Parathyroid adenoma (tissue), 2 donors: ENCODE results near the gene GJD4.

Source experiments
- H2AFZ ChIP-seq: fragments of 300-600 bp; sonication (generic); one replicate; pipeline ENCODE4 v1.7.0; 2017; ENCODE audit warnings: antibody characterized with exemption, mild to moderate bottlenecking
- H3K27ac ChIP-seq: fragments of 300-600 bp; sonication (generic); one replicate; pipeline ENCODE4 v1.7.0; 2017
- H3K27me3 ChIP-seq: fragments of 300-600 bp; sonication (generic); one replicate; pipeline ENCODE4 v1.7.0; 2017; ENCODE audit warnings: low read length; ENCODE audit not compliant: control insufficient read depth, insufficient read depth
- H3K36me3 ChIP-seq: fragments of 300-600 bp; sonication (generic); one replicate; pipeline ENCODE4 v1.7.0; 2017; ENCODE audit warnings: low read length; ENCODE audit not compliant: control insufficient read depth, insufficient read depth
- H3K4me1 ChIP-seq: fragments of 300-600 bp; sonication (generic); one replicate; pipeline ENCODE4 v1.7.0; 2017; ENCODE audit warnings: control low read depth
- H3K4me2 ChIP-seq: fragments of 300-600 bp; sonication (generic); one replicate; pipeline ENCODE4 v1.7.0; 2017; ENCODE audit warnings: low read length
- H3K4me3 ChIP-seq: fragments of 300-600 bp; sonication (generic); one replicate; pipeline ENCODE4 v1.7.0; 2017; ENCODE audit warnings: low read depth, low read length
- H3K79me2 ChIP-seq: fragments of 300-600 bp; sonication (generic); one replicate; pipeline ENCODE4 v1.7.0; 2017; ENCODE audit warnings: control low read depth
- H3K9ac ChIP-seq: fragments of 300-600 bp; sonication (generic); one replicate; pipeline ENCODE4 v1.7.0; 2017; ENCODE audit warnings: mild to moderate bottlenecking
- H3K9me3 ChIP-seq: fragments of 300-600 bp; sonication (generic); one replicate; pipeline ENCODE4 v1.7.0; 2017; ENCODE audit warnings: low read length; ENCODE audit not compliant: control insufficient read depth
- CTCF ChIP-seq: fragments of 300-600 bp; sonication (generic); IDR thresholded peaks from one replicate; pipeline ENCODE4 v1.7.0; 2017; ENCODE audit warnings: antibody characterized with exemption, mild to moderate bottlenecking
- donor health status: primary hyperparathyroidism.

The GJD4 gene

DNA sequence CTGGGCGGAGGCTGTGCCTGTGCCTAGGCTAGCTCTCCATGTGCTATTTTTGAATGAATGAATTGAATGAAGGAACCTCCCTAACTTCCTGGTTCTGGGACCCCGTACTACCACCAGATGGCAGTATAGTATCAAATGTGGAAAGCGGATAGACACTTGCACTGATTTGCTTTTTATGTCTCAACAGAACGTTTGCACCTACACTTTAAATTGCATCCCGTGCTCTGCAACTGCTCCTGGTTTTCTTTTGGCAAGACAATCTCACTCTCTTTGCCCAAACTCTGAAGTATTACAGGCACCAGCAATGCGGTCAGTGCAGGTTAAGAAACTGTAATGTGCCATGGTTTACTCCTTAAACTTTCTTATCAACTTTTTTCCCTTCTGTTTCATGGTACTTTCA lies 30.4 kb downstream of the GJD4 start:
- H3K27ac ChIP-seq = no peak overlapping the region
- no peak overlapping the region for H3K9ac ChIP-seq
- no peak overlapping the region for H3K4me2 ChIP-seq
- no peaks in the 10 kb centered on the region for H3K79me2 ChIP-seq
- no peak overlapping the region for H3K4me3 ChIP-seq
- no peaks in the 10 kb centered on the region for H3K9me3 ChIP-seq
- peak; percentile 94 for TF ChIP-seq CTCF
- no peaks in the 10 kb centered on the region for H3K4me1 ChIP-seq
- no peaks in the 10 kb centered on the region for H3K27me3 ChIP-seq
- H3K36me3 ChIP-seq = no peaks in the 10 kb centered on the region
- no peak overlapping the region for H2AFZ ChIP-seq

DNA sequence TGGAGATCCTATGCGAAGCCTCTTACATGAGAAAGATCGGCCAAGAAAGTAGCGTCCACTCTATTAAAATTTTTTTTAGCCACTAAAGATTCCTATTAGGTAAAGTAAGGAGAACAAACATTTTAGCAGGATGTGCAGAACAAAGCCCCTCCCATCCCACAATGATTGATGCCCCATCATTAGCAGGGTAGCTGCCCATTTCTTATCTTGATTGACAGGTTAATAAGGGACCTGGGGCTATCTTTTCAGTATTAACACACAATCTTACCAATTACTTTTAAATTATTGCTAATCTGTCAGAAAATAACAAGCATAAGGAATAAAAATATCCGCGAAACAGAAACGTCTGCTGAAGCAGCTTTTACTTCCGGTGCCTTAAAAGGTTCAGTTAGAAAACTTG lies 31.8 kb downstream of the GJD4 start:
- no peaks in the 10 kb centered on the region for H3K9me3 ChIP-seq
- H3K4me2 ChIP-seq = no peak overlapping the region
- H3K4me1 ChIP-seq = no peaks in the 10 kb centered on the region
- no peak overlapping the region for H2AFZ ChIP-seq
- H3K9ac ChIP-seq = no peak overlapping the region
- H3K79me2 ChIP-seq = no peaks in the 10 kb centered on the region
- TF ChIP-seq CTCF = no peak
- no peak overlapping the region for H3K4me3 ChIP-seq
- no peaks in the 10 kb centered on the region for H3K36me3 ChIP-seq
- H3K27me3 ChIP-seq = no peaks in the 10 kb centered on the region
- H3K27ac ChIP-seq = no peak overlapping the region

DNA sequence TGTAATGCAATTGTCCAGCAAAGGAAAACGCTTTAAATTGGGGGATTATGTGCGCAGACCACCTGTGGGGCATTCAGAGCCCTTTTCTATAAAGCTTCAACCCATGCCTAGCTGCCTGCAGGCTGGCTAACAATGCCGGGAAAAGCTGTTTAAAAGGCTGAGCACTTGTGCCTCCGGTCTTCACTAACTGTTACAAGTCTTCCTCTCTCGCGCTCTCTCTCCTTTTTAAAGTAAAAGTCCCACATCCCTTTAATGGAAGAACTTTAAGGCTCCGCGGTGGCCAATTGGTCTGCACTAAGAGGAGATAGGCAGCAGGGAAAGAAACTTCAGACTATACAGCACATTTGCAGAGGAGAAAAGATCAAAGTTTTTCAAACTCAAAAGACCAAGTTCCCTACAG lies 32.3 kb downstream of the GJD4 start:
- H3K36me3 ChIP-seq = no peaks in the 10 kb centered on the region
- no peaks in the 10 kb centered on the region for H3K9me3 ChIP-seq
- no peak overlapping the region for H3K4me3 ChIP-seq
- H3K79me2 ChIP-seq = no peaks in the 10 kb centered on the region
- H3K27me3 ChIP-seq = no peaks in the 10 kb centered on the region
- H2AFZ ChIP-seq = no peak overlapping the region
- no peak for TF ChIP-seq CTCF
- H3K4me2 ChIP-seq = no peak overlapping the region
- H3K9ac ChIP-seq = no peak overlapping the region
- H3K27ac ChIP-seq = no peak overlapping the region
- H3K4me1 ChIP-seq = no peaks in the 10 kb centered on the region

DNA sequence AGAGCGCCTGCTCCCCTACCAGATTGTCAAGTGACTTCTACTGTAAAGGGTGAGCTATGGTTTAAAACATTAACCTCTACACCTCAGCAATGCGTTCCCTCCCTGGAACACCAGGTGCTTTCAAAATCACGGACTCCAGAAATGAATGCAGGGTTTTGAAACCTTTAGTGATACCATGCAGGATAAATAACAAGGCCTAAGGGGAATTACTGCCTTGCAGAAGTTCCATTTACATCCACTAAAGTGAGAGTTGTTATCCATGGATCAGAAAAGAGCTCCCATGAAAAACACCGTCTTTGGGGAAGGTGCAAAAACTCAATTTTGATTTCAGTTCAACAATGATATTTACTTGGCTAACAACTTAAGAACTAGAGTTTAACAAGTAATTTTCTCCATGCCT lies 33.0 kb downstream of the GJD4 start:
- Histone ChIP-seq H3K4me3 (no peak overlapping the region), H3K9ac (no peak overlapping the region), H3K36me3 (no peaks in the 10 kb centered on the region), H3K9me3 (no peaks in the 10 kb centered on the region), H3K27ac (no peak overlapping the region), H3K79me2 (no peaks in the 10 kb centered on the region), H3K4me2 (no peak overlapping the region), H3K27me3 (no peaks in the 10 kb centered on the region), H3K4me1 (no peaks in the 10 kb centered on the region), H2AFZ (no peak overlapping the region)
- TF ChIP-seq CTCF = no peak

- Histone ChIP-seq H3K4me3 (no peak overlapping the region), H3K4me2 (no peak overlapping the region), H3K4me1 (no peaks in the 10 kb centered on the region), H2AFZ (no peak overlapping the region), H3K9ac (no peak overlapping the region), H3K27me3 (no peaks in the 10 kb centered on the region), H3K36me3 (no peaks in the 10 kb centered on the region), H3K9me3 (no peaks in the 10 kb centered on the region), H3K79me2 (no peaks in the 10 kb centered on the region), H3K27ac (no peak overlapping the region)
- no peak for TF ChIP-seq CTCF
Measured at GRCh38 chr10:35639021-35639727, 34.0 kb downstream of the GJD4 start.
